GM12864 (cell line): ENCODE measurements around the gene DCPS.

Experiments used
- DNase-seq: peaks from one replicate; pipeline ENCODE4 v3.0.0-alpha.2; 2011; ENCODE audit warnings: low read depth
- H3K4me3 ChIP-seq: 2 replicates; pipeline ENCODE4 v1.5.1; 2011; ENCODE audit warnings: mild to moderate bottlenecking, low read depth, low read length, control low read depth
- TF ChIP-seq, protein P1 (sequence below): IDR thresholded peaks from 2 replicates; pipeline ENCODE4 v1.5.1; 2011; ENCODE audit warnings: low read depth, mild to moderate bottlenecking, moderate library complexity, low read length, control low read depth, inconsistent platforms; ENCODE audit errors: missing control alignments

The DCPS gene

DNA sequence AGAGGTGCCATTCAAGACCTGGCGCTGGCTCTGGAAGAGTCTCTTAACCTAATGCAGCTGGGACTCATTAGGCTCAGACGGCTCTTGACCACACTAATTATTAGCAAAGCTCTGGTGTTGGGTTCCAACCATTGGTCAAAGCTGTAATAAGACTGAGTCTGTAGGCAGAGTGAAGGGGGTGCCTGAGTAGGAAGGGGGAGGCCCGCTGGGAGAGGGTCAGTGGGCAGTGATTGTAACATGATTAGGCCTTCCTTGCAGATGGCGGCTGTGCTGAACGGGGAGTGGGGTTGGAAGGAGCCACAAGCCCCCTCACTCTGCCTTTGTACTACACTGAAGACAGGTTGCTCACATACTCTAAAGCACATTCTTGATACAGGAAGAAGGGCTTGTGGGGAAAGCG is 40.4 kb upstream of the DCPS start:
- TF ChIP-seq, protein P1, sequence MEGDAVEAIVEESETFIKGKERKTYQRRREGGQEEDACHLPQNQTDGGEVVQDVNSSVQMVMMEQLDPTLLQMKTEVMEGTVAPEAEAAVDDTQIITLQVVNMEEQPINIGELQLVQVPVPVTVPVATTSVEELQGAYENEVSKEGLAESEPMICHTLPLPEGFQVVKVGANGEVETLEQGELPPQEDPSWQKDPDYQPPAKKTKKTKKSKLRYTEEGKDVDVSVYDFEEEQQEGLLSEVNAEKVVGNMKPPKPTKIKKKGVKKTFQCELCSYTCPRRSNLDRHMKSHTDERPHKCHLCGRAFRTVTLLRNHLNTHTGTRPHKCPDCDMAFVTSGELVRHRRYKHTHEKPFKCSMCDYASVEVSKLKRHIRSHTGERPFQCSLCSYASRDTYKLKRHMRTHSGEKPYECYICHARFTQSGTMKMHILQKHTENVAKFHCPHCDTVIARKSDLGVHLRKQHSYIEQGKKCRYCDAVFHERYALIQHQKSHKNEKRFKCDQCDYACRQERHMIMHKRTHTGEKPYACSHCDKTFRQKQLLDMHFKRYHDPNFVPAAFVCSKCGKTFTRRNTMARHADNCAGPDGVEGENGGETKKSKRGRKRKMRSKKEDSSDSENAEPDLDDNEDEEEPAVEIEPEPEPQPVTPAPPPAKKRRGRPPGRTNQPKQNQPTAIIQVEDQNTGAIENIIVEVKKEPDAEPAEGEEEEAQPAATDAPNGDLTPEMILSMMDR, result no peak
- H3K4me3 ChIP-seq, result no peak overlapping the region
- no peak for DNase-seq

DNA sequence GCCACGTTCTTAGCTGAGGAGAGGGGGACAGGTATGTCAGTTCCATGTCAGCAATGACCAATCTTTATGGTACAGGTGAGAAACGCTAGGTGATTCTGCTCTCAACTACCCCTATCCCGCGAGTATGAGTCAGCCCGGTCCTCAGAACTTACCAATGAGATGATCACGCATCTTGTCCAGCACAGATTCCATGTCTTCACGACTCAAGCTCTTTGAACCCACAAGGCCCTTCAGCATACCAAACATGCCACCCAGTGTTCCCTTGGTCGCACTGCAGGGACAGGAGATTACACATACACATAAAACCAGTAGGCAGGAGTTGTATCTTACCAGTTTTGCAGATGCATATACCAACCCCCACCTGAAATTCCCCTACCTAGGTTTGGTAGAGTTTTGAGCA is 38.0 kb upstream of the DCPS start:
- no peak overlapping the region for H3K4me3 ChIP-seq
- TF ChIP-seq, protein P1, result no peak
- no peak for DNase-seq

DNA sequence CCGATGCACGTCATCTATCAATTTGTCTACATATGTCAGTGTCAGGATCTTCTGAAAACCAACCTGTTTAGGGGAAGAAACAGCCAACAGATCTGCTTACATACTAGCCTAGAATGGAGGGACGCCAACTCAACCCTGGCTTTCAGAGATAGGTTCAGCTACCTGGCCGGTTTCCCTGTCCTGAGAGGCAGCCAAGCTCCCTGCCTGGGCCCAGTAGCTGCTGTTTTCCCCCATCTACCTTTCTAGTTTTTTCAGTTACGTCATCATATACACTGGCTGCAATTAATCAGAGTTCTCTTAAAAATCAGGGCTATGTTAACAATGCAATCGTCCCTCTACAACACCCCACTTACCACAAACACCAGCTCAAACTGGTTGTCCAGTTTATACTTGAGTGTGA is 36.2 kb upstream of the DCPS start:
- TF ChIP-seq, protein P1, result no peak
- no peak for DNase-seq
- H3K4me3 ChIP-seq, result peak overlapping the region; percentile 99

DNA sequence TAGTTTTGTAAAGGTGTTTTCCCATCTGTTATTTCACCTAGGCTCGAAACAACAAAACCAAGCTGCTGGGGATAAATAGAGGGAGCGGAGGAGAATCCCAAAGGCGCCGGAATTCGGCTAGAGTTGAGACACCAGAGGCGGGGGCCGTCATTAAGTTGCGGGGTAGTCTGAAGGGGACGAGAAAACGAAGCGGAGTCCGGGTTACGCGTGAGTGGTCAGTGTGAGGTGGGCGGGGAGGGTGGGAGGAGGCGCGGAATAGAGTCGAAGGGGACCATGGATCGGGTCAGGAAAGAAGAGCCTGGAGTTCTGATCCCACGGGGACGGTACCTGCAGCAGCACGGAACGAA is 35.5 kb upstream of the DCPS start:
- DNase-seq, result no peak
- H3K4me3 ChIP-seq, result peak overlapping the region; percentile 99
- TF ChIP-seq, protein P1, result no peak

DNA sequence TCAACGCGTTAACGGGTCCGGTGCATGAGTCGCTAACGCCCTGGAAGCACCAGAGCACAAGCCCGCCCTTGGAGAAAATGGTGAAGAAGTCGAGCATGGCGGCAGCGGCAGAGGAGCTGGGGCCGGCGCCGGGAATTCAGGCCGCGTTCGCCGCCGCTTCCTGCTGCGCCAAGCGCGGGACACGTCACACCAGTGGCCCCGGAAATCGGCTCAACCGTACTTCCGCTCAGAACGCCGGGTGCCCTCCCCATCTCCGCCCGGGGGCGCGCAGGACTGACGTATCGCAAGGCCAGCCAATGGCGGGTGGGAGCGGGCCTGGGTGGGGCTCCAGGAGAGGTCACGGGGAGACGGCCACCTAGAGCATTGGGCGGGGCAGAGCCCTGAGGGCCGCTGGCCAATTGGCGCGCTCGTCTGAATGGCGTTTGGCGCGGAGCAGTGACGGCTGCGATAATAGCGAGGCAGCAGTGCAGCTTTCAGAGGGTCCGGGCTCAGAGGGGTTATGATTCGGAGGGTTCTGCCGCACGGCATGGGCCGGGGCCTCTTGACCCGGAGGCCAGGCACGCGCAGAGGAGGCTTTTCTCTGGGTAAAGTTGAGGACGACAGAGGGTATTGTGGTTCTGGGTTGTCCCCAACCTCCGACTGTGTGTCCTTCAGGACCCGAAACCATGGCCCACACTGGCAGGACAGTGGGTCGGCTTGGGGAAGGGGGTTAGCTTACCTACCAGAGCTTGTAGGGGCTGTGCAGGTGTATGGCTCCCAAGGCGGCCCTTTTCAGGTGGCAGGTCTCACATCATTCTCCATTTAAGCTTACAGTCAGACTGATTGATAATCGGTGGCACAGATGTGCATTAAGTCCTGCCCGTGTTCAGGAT is 34.9 kb upstream of the DCPS start, which contains the start of the genes FOXRED1 and SRPRA:
FOXRED1 (plus strand) TSS at position 447 of the 872 bp plus-strand sequence; CDS start at position 500, 53 bp downstream.
SRPRA (minus strand) TSS at position 188 of the 872 bp plus-strand sequence; CDS start at position 97, 91 bp downstream.
- H3K4me3 ChIP-seq, result peak within 1 kb of the TSS; percentile 99
- peak; percentile 95 for DNase-seq
- TF ChIP-seq, protein P1, result no peak

DNA sequence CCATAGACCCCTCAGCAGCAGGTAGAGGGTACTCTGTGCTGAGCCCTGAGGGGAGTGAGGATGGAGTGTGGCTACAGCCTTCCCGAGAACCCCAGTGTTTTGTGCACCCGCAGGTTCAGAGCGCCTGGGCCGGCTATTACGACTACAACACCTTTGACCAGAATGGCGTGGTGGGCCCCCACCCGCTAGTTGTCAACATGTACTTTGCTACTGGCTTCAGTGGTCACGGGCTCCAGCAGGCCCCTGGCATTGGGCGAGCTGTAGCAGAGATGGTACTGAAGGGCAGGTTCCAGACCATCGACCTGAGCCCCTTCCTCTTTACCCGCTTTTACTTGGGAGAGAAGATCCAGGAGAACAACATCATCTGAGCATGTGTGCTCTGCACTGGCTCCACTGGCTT is 26.5 kb upstream of the DCPS start:
- TF ChIP-seq, protein P1, result no peak
- no peak overlapping the region for H3K4me3 ChIP-seq
- DNase-seq, result no peak

DNA sequence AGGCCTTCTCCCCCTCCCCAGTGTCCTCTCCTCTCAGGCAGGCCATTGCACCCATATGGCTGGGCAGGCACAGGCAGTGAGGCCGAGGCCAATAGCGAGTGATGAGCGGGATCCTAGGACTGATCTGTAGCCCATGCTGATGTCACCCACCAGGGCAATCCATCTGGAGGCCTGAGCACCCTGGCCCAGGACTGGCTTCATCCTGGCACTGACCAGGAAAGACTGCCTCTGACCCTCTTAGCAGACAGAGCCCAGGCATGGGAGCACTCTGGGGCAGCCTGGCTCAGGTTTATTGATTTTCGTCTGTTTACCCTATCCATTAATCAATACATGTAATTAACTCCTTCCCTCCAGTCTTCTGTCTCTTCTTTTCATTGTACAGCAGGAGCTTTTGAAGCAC is 26.1 kb upstream of the DCPS start:
- TF ChIP-seq, protein P1, result no peak
- no peak overlapping the region for H3K4me3 ChIP-seq
- no peak for DNase-seq
